ENCODE measurements around the gene CABCOCO1.
"Not testable (repeated sequence)": the region's sequence is repeated elsewhere in the genome, so short reads cannot be mapped to it uniquely, and the experiment has no call there.

CABCOCO1 gene

GRCh38 chr10:61642676-61643075, 20.1 kb upstream of the CABCOCO1 start:
- no peak overlapping the region for H3K4me3 ChIP-seq (ENCODE audit: low read depth, low read length)

DNA sequence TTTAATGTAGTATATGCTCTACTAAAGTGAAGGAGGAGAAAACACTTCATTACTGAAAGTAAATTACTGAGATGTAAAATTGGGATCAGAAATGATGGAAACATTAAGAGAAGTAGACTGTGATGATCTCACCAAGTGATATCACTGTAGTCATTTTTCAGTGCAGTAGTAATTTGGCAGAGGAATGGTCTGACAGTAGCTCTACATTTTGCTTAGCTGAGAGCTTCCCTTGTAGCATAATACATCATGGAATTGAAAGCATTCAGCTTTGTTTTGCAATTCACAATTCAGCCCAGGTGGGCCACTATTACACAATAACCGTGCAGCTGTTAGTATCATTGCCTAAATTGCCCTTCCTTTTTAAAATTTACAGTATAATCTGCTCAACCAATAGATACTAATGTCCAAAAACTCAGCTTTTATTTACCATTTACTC, 19.4 kb upstream of the CABCOCO1 start:
- H3K4me3 ChIP-seq (ENCODE audit: low read depth, low read length): no peak overlapping the region

GRCh38 chr10:61653699-61654098, 9.0 kb upstream of the CABCOCO1 start:
- H3K4me3 ChIP-seq (ENCODE audit: low read depth, low read length): no peak overlapping the region

- no peak overlapping the region for H3K4me3 ChIP-seq (ENCODE audit: low read depth, low read length)
Measured at GRCh38 chr10:61655335-61655851, 7.3 kb upstream of the CABCOCO1 start.

GRCh38 chr10:61663466-61663865, 737 bp downstream of the CABCOCO1 start:
- H3K4me3 ChIP-seq (ENCODE audit: low read depth, low read length): no peak overlapping the region

GRCh38 chr10:61664985-61665384, 2.3 kb downstream of the CABCOCO1 start:
- no peak overlapping the region for H3K4me3 ChIP-seq (ENCODE audit: low read depth, low read length)

GRCh38 chr10:61669161-61669725, 6.5 kb downstream of the CABCOCO1 start:
- no peak overlapping the region for H3K4me3 ChIP-seq (ENCODE audit: low read depth, low read length)

DNA sequence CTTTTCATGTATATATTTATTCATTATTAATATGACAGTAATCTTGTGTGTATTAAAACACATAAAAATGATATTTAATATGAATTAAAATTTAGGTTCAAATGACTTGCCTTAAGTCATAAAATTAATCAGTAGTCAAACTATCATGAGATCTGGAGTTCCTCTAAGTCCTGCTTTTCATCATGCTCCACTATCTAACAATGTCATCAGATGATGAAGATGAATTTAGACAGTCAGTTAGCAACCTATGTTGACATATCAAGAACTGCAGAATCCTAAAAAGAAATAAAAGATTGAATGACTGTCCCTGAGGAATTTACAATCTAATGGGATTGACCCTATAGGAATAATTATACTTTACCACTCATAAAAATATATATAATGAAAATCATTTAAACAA, 7.1 kb downstream of the CABCOCO1 start:
- H3K4me3 ChIP-seq (ENCODE audit: low read depth, low read length): no peak overlapping the region

DNA sequence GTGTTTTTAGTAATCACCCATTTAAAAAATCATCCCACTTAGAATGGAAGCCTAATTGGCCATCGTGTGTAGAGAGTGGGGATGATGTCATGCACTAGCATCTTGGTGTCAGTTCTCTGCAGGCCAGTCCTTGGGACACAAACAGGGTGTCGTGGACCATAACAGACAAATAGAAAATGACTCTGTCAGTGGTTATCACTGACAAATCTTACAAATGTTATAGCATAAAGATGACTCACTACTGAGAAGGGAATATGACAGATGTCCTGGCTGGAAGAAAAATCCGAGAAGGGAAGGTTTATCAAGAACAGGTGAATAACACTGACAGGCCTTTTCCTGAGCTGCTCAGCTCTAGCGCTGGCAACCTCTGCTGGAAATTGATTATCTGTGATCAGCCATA, 10.6 kb downstream of the CABCOCO1 start:
- H3K4me3 ChIP-seq (ENCODE audit: low read depth, low read length): no peak overlapping the region

- H3K4me3 ChIP-seq (ENCODE audit: low read depth, low read length): no peak overlapping the region
Measured at GRCh38 chr10:61682323-61682722, 19.6 kb downstream of the CABCOCO1 start.

DNA sequence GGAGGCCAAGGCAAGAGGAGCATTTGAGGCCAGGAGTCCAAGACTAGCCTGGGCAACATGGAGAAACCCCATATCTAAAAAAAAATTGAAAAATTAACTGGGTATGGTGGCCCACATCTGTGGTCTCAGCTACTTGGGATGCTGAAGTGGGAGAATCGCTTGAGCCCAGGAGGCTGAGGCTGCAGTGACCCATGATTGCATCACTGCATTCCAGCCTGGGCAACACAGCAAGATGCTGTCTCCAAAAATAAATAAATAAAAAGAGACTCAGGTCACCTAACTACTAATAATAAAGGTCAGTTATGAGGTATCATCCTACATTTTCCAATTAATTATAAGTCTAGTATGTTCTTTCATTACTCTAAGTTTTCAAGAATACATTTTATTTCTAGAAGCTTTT, 20.6 kb downstream of the CABCOCO1 start:
- no peak overlapping the region for H3K4me3 ChIP-seq (ENCODE audit: low read depth, low read length)

DNA sequence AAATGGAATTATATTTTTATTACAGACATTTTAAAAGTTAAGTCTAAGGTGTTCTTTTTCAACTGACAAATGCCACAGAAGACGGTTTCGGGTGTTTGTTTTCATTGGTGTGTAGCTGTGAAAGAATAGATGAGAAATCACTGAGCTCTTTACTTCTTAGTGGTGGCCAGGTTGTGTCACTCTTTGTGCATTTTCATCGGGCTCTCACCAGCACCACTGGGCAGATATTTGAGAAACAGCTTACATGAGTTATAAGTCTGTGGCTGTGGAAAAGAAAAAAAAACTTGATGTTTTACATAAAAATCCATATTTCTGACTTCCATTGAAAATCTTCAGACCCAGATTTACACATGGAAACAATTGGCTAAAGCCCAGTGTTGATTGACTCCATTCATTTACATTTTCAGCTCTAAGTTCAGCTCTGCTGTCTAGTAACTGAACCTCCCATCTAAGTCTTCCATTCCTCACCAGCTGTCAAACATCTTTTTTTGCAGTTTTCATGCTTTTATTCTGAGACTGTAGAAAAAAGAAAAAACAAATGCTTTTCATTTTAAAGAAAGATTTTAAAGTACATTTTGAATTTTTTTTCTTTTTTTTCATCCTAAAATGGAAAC, 22.3 kb downstream of the CABCOCO1 start:
- no peak overlapping the region for H3K4me3 ChIP-seq (ENCODE audit: low read depth, low read length)

- H3K4me3 ChIP-seq (ENCODE audit: low read depth, low read length): no peak overlapping the region
Measured at GRCh38 chr10:61688551-61689308, 26.0 kb downstream of the CABCOCO1 start.

- not testable (repeated sequence) for H3K4me3 ChIP-seq (ENCODE audit: low read depth, low read length)
Measured at GRCh38 chr10:61691667-61692066, 28.9 kb downstream of the CABCOCO1 start.

GRCh38 chr10:61692447-61693010, 29.8 kb downstream of the CABCOCO1 start:
- H3K4me3 ChIP-seq (ENCODE audit: low read depth, low read length): no peak overlapping the region

GRCh38 chr10:61698968-61699655, 36.4 kb downstream of the CABCOCO1 start:
- no peak overlapping the region for H3K4me3 ChIP-seq (ENCODE audit: low read depth, low read length)

DNA sequence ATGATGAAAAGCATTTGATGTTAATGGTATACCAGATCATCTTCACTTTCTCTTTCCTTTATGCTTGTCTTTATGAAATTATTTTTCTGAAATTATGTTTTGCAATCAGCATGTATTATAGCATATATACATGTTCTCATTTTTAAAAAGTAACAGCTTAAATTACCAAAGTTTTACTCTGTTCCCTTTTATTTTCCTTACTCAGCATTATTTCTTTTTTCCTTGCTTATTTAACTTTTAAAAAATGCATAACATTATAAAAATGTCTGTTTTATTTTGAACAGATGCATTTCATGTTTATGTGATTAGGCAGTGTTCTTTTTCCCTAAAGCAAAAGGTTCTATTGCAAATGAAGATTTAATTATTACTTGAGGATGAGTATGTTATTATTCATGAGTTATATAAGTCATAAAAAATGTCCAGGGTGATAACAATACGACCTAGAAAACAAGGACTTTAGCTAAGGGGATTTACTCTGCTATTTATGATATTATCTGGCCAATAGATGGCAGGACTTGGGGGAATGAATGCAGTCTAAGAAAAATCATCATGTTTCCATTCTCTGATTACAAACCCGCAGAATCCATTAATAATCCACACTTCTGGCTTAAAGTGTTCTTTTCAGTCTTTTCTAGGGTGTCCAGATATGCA, 38.5 kb downstream of the CABCOCO1 start:
- H3K4me3 ChIP-seq (ENCODE audit: low read depth, low read length): no peak overlapping the region

DNA sequence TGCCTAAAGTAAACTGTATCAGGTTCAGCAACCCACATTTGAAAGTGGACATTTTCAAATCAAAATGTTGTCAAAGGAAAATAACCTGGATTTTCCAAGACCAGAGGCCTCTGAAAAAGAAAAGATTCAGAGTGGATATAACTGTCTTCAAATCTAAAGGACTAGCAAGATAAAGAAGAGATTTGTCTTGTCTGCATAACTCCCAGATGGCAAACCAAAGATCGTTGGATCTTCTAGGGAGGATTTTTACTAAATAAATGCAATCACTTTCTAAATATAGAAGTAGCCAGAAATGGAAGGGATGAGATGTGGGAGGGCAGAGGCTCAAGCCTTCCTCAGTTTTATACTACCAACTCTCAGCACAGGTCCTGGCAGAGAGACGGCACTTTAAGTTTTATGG, 39.0 kb downstream of the CABCOCO1 start:
- no peak overlapping the region for H3K4me3 ChIP-seq (ENCODE audit: low read depth, low read length)

GRCh38 chr10:61702584-61702983, 39.9 kb downstream of the CABCOCO1 start:
- H3K4me3 ChIP-seq (ENCODE audit: low read depth, low read length): no peak overlapping the region

- H3K4me3 ChIP-seq (ENCODE audit: low read depth, low read length): no peak overlapping the region
Measured at GRCh38 chr10:61705022-61705613, 42.4 kb downstream of the CABCOCO1 start.
